Measurements from ENCODE around the gene ZNF106.

The ZNF106 gene

DNA sequence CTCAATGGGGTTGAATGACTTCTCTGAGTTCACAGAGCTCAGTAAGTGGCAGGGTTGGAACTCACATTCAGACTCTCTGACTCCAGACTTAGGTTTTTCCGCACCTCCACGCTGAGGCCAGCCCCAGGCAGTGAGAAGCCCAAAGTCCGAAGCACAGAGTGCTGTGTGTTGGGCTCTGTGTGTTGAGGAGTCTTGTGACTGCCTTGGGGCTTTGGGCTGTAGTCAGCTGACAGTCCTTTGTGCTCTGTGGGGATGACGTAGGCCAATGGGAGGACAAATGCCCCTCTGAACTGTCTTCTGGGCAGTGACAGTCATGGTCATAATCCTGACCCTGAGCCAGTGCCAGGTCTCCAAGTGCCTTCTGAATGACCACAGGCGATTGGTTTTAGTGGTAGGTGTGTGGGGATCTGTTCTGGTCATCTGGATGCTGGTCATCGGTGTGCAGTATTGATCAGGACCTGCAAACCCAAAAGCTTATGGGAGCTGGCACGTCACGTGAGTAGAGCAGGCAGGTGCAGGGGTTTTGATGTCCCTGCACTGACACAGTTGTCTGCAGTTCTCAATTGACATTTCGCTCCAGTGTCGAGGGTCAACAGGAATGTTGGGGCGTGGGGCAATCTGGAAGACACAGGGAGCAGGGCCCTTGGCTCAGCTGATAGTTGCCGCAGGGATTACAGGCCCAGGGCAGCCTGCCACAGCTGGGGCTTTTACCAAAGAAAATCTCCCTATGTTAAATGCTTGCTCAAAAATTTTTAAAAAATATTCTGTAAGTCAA lies 86.3 kb downstream of the ZNF106 start:
- no peak for DNase-seq

DNA sequence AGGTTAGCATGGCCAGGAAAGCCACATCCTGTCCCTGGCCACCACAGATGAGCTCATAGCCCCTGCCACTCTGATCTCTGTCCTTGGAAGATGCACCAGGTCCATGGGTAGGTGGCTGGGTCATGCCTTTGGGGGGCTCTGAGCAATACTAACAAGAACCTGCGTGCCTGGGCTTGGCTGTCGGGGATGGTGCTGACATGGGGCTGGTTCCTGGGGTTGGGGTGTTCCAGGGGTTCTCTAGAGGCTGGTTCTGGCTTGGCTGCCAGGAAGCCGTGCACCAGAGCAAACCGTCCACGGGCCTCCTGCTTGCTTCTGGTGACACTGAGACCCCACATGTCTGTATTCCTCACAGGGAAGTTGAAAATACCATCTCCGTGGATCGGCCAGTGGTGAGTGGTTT lies 87.6 kb downstream of the ZNF106 start:
- no peak for DNase-seq

DNA sequence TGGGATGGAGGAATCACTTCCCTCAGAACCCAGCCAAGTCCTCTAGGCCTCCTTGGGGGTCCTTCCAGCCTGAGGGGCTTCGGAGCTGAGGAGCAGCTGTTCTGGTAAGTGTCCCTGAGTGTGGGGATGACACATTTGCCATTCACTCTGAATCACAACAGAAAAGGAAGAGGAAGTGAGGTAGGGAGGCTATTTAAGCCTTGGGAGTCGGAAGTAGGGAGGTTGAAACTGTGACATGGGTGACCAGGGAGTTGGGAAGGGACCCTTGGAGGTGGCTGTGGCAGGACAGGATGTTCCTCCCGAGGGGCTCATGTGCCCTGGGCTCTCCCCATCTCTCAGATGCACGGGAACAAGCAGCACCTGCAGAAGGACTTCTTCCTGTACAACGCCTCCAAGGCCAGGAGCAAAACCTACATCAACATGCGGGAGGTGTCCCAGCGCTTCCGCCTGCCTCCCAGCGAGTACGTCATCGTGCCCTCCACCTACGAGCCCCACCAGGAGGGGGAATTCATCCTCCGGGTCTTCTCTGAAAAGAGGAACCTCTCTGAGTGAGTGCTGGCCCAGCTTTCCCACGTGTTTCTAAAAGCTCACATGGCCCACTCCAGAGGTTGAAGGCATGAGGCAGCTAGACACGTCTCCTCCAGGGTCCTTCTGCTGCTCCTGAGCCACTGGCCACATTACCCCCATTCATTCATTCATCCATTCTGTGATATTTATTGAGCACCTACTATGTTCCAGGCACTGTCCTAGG lies 88.3 kb downstream of the ZNF106 start:
- DNase-seq = no peak

DNA sequence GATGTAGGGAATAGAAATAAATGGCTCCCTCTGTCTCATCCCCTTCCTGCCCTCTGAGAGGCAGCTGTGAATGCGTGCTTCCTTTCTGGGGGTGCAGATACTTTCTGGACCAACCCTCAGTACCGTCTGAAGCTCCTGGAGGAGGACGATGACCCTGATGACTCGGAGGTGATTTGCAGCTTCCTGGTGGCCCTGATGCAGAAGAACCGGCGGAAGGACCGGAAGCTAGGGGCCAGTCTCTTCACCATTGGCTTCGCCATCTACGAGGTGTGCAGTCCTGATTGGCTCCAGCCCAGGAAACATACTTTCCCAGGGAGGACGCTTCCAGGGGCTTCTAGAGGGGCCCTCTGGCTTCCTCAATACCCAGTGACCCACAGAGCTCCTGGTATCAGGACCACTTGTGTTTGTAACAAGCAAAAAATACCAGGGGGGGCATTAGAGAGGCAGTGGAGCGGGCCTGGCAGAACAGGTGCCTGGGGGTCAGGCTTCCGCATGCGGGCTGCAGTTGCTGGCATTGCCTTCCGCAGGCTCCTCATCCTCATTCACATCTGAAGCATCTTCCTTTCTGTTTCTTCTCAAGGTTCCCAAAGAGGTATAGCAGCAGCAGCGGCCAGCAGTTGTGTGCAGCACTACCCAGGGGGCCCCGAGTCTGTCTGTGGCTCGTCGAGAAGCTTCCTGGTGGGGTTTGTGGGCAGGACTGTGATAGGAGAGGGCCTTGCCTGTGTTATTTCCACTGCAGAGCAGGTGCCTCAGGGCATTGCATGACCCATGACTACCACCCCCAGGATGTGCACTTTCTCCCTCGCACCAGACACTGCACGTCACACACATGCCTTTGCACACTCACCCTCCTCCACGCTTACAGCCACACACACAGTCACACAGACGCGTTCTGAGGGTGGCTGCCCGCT lies 89.1 kb downstream of the ZNF106 start:
- no peak for DNase-seq

DNA sequence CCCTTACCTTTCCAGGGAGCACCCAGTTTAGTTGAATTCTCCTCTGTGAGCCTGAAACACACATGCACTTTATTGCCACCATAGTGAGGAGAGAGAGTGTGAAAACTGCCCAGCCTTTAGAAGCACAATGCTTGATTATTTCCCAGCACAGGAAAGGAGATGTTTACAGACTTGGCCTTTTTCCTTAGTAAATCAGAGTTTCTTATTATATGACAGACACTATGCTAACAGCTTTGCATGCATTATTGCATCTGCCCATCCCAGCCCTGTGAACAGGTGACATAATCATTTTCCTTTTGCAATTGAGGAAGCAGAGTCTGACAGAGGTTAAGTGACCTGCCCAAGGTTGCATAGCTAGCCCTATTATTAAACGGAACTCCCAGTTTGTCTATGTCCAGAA lies 95.1 kb downstream of the ZNF106 start:
- no peak for DNase-seq

DNA sequence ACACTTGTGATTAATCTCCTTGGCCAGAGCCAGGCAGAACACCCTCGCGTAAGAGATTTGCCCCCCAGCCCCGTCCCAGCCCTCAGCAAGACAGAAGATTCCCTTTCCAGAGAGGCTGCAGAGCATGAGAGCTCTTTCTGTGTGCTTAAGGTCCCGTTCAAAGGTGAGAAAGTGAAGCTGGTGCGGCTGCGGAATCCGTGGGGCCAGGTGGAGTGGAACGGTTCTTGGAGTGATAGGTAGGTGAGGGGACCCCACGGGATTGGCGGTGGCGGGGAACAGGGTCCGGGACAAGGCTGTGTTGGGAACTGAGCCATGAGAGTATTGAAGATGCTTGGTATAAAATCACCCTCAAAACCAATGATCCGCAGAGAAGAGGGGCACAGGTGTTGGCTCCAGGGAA lies 96.8 kb downstream of the ZNF106 start:
- no peak for DNase-seq

DNA sequence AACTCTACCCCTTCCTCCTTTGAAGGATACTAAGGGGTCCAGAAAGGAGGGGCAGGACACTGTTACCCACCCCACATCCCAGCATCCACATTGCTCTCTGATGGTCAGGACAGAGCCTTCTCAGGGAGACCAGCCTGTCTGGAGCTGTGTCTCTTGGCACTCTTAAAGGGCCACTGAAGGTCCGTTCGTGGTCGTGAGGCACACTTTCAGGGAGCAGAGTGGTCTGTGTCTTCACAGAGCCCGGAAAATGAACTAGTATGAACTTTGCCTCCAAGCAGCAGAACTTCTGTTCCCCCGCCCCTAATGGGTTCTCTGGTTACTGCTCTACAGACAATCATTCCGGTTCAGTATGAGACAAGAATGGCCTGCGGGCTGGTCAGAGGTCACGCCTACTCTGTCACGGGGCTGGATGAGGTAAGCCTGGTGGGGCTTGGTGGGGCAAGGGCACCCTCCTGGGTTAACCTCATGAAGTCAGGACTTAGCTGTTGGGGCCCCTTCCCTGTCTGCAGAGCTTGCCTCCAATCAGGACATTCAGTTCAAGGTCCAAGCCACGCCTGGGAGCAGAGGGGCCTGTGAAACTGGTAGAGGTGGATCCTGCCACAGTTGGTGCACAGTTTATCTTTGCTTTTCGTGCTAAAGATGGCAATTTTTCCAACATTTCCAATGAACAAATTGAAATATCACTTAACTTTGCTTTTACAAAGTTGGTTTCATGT lies 98.5 kb downstream of the ZNF106 start:
- no peak for DNase-seq

DNA sequence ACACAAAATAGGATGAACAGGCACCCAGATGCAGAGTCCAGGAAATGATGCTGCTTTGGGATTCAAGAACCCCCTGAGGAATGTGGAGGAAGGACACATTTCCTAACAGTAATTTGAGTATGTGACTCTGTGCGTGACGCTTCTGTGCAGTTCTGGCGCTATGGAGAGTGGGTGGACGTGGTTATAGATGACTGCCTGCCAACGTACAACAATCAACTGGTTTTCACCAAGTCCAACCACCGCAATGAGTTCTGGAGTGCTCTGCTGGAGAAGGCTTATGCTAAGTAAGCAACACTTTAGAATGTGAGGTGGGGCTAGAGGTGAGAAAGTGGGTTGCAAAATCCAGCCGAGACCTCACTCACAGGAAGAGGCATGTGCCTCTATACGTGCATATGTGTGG lies 103.3 kb downstream of the ZNF106 start:
- DNase-seq = no peak

DNA sequence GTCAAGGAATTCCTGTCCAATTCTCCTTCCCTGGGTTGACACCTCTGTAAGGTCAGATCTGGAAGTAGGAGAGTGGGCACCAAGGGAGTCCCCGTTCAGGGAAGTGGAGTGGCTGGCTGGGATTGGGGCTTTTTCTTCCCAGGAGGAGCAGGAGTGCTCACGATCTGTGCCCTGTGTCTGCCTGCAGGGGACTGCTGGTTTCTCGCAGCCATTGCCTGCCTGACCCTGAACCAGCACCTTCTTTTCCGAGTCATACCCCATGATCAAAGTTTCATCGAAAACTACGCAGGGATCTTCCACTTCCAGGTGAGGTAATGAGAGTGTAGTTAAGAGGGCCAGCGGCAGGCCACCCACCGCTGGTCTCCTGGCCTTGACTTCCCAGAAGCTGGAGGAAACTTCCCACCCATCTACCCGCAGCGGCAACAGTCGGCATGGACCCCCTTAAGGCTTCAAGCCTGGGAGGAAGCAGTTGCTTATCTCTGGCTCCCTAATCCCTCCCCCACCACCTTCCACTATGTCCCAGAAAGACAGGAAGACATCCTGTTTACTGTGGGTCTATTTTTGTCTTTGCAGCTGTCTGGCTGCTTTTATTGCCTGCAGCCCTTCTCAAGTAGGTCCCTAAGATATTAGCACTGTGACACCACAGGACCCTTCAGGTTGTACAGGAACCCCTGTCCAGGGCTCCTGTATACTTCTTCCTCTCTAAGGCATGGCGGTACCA lies 104.8 kb downstream of the ZNF106 start:
- DNase-seq = no peak

DNA sequence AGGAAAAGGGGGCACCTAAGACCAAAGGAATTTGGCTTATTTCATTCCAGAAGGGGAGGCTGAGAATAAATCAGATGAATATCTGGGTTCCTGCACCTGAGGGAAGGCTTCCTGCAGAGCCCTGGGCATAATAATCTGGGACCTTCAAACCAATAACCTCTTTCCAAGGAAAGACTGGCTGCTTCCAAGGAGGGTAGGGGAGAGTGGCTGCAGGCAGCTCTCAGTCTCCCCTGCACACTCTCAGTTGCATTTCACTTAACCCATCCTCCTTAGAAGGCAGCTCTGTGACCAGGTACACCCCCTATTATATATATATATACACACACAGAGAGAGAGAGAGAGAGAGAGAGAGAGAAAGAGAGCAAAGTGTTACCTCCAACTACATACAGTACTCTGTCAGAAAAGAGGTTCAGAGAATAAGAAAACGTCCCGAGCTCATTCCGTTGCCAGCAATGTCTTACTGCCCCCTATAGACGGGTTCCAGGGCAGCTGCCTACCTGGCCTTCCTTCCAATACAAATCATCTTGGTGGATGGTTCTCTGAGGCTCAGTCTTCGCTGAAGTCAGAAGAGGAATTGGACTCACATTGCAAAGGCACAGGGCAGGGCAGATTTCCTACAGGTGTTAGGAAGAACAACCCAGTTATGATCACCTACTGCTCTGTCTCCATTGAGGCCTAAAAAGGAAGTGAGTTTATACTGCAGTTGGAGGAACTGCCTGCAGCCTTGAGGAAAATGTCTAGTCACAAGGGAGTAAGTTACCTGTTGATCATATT lies 105.5 kb downstream of the ZNF106 start:
- DNase-seq = peak; percentile 60

DNA sequence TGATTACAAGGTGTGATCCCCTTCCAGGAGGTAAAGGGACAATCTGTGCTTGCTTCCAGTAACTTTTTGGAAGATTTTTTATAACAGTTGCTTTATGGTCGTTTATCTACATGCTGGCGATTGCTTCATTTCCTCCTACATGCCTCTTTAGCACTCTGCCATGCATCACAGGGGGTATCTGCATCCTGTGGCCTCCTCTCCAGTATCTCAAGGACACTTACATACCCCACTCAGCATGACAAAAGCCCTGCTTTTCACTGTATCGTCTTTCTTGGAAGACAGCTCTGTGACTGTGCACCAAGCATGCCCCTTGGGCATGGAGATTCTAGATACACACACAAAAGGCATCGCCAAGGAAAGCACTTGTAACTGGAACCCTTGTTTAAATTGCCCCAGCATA lies 106.3 kb downstream of the ZNF106 start:
- DNase-seq = no peak

DNA sequence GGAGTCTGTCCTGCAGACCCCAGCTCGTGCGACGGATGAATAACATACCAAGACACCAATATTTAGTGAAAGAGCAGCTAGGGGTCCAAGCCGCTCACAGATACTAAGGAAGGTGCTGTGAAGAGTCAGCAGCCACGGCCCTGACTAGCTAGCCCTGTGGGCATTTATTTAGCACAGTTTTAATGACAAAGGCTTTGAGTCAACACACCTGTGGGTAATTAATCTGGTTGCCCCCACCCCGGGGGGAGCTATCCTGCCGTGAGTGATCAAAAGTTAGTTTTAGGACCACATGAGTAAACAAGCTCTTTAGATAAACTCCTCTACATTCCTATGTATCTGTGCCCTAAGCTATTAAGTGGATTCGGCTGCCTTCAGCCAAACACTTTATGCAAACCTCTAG lies 112.9 kb downstream of the ZNF106 start:
- DNase-seq = no peak

DNA sequence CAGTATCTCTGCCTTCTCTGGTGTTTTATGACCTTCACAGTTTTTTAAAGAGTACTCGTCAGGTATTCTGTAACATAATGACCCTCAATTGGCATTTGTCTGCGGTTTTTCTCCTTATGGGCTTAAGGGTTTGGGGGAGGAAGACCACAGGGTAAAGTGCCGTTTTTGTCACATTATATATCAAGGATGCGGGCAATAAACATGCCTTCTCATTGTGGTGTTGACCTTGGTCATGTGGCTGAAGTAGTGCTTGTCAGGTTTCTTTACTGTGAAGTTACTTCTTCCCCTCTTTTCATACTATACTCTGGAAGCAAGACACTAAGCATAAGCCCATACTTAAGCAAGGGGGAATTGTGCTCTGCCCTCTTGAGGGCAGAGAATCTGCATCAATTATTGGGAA lies 115.0 kb downstream of the ZNF106 start:
- no peak for DNase-seq

DNA sequence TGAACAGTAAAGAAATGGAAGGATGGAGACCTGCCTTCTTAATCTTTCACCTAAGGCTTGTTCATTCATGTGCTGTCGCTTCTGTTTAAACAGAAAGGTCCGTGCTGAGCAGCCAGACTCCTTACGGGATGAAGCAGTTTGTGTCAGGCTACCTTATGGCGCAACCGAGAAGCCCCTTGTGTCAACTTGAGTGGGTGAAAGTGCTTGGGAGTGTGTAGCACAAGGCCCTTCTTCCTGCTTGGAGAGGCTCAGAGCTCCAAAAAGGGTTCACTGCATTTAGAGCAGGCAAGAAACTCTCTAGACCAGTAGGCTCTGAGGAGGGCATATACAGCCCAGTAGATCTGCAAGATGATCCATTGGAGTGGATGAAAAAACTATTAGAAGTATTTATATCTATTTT lies 115.7 kb downstream of the ZNF106 start:
- no peak for DNase-seq

DNA sequence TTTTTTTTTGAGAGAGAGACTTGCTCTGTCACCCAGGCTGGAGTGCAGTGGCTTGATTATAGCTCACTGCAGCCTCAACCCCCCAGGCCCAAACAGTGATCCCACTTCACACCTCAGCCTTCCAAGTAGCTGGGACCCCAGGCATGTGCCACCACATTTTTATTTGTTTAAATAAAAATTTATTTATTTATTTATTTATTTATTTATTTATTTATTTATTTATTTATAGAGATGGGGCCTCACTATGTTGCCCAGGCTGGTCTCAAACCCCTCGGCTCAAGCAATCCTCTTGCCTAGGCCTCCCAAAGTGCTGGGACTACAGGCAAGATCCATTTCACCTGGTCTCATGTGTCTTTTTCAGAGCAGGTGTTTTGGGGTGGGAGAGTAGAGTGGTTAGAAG lies 116.1 kb downstream of the ZNF106 start:
- no peak for DNase-seq

DNA sequence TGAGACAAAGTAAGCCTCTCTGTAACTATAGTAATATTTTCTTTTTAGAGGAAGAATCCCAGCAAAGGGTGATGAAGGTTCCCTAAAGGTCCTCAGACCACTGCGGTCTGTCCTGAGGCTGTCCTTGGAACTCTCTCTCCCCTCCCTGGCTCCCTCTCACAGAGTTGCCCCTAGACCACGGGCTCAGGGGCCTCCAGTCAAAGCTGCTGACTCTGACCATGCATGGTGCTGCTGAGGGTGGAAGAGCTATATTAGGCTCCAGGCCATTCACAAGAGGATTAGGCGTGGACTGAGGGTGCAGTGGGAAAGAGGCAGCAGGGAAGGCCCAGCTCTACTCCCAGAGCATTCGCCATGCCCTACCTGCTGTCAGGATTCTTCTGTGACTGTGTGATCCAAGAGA lies 117.0 kb downstream of the ZNF106 start:
- DNase-seq = no peak

DNA sequence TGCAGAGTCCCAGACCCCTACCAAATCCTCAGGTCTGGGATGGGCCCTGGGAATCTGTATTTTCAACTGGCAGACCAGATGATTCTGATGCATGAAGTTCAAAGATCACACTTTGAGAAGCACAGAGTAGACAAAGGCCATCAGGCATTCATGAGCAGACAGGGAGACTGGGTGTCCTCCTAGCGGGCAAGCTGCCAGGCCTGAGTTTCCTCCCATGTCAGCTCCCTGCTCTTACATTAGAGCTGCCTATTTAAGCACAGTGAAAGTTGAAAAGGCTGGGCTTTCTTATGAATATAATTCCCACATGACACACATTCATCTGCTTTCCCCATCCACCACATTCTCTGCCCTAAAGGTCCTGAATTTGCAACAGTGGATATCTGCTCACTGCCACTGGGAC lies 117.7 kb downstream of the ZNF106 start:
- DNase-seq = no peak

DNA sequence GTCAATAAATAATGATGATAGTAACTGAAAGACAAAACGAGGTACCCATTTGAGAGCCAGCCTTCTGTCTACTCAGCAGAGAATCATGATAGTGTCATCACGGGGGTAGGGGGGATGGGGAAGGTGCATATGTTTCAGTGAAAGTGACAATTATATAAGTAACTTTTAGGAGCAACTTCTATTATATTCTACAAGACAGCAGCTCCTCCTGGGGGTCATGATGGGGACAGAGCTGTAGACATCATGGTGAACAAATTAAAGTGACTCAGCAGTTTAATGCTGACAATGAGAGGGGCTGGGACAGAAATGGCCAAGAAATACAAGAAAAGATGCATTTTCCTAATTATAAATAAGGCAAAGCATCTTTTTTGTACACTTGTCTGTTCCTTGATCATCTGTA lies 119.8 kb downstream of the ZNF106 start:
- DNase-seq = peak; percentile 44

DNA sequence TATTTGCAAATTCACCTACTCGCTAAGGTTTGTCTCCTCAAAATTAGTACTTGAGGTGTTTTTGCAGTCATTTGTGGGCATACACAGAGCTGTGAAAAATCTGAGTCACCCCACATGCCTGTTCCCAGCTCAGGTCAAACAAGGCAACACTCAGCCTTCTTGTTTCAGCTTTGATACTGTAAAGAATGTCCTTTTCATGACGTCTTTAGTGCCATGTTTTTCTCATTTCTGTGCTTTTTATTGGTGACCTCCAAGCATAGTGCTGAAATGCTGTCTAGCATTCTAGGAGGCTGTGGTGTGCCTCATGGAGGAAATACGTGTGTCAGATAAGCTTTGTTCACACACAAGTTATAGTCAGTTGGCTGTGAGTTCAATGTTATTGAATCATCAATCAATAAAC lies 122.8 kb downstream of the ZNF106 start:
- no peak for DNase-seq

DNA sequence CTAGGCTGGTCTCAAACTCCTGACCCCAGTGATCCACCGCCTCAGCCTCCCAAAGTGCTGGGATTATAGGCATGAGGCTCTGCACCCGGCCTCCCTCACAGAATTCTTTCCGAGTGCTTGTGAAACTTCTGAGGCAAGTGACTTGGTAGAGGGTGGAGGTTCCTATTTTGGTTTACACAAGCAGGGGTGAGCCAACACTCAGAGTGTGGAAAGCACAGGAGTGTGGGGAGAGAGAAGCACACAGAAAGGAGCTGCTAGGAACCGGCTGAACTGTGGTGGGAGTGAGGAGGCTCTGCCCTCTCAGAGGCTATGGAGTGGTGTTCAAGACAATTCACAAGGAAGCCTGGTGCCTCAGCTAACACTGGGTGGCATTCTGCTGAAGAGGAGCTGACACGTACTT lies 123.9 kb downstream of the ZNF106 start:
- no peak for DNase-seq

DNA sequence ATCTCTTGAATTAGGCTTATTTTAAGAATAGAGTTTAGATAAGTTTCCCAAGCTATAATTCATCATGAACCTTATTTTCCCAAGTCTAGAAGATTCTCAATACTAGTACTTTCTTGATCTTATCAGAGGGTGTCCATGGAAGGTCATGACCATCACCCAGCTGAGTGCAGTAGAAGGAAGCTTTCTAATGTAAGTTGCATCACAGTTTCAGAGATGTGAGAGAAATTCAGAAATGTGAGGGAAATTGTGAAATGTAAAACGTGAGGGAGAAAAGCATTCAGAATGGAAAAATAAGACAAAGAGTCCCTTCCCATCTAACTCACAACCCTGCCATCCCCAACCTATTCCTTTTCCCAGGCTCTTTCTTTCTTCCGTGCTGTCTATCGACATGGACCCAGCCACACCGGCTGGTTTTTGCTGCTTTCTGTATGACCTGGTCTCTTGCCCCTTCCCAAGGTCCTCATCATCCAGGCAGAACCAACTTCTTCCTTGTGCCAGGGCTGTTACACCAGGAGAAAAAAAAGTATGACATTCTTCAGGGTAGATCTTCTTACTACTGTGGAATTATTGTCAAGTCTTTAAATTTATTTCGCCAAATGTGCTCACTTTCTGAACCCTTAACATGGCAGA lies 124.9 kb downstream of the ZNF106 start:
- DNase-seq = no peak
